LNCaP clone FGC (cell line): ENCODE results near the gene CNOT6.
"Not testable (repeated sequence)": the region's sequence is repeated elsewhere in the genome, so short reads cannot be mapped to it uniquely, and the experiment has no call there.

Experiments
- DNase-seq: peaks from one replicate; pipeline ENCODE4 v3.0.0-alpha.2; 2011; ENCODE audit warnings: low read depth
- H3K4me3 ChIP-seq: 2 replicates; pipeline ENCODE4 v1.5.1; 2011; ENCODE audit warnings: mild to moderate bottlenecking, low read depth, low read length, control low read depth
- CTCF ChIP-seq: IDR thresholded peaks from 2 replicates; pipeline ENCODE4 v1.5.1; 2012; ENCODE audit warnings: mild to moderate bottlenecking; ENCODE audit not compliant: control insufficient read depth, insufficient read depth; ENCODE audit errors: extremely low read depth

The CNOT6 gene

GRCh38 chr5:180521101-180521500 lies 26.9 kb downstream of the CNOT6 start:
- no peak for DNase-seq
- no peak for TF ChIP-seq CTCF
- H3K4me3 ChIP-seq: no peak overlapping the region

- no peak for TF ChIP-seq CTCF
- no peak for DNase-seq
These were observed 27.4 kb downstream of the CNOT6 start for GRCh38 chr5:180521591-180521990.

GRCh38 chr5:180522330-180522729 lies 28.2 kb downstream of the CNOT6 start:
- no peak for TF ChIP-seq CTCF
- no peak for DNase-seq
- no peak overlapping the region for H3K4me3 ChIP-seq

More at GRCh38 chr5:180521591-180521990, 27.4 kb downstream of the CNOT6 start:
- no peak overlapping the region for H3K4me3 ChIP-seq

GRCh38 chr5:180523629-180524466 lies 29.7 kb downstream of the CNOT6 start:
- no peak for TF ChIP-seq CTCF
- DNase-seq: no peak
- H3K4me3 ChIP-seq: no peak overlapping the region

- TF ChIP-seq CTCF: no peak
- no peak overlapping the region for H3K4me3 ChIP-seq
- no peak for DNase-seq
These were observed 31.2 kb downstream of the CNOT6 start for GRCh38 chr5:180525399-180525798.

GRCh38 chr5:180526269-180526668 lies 32.1 kb downstream of the CNOT6 start:
- no peak overlapping the region for H3K4me3 ChIP-seq
- TF ChIP-seq CTCF: no peak
- DNase-seq: no peak

GRCh38 chr5:180527659-180528058 lies 33.5 kb downstream of the CNOT6 start:
- no peak overlapping the region for H3K4me3 ChIP-seq
- no peak for TF ChIP-seq CTCF
- DNase-seq: no peak

GRCh38 chr5:180531036-180531585 lies 36.9 kb downstream of the CNOT6 start:
- not testable (repeated sequence) for H3K4me3 ChIP-seq, DNase-seq
